Mesenchymal stem cell (in vitro differentiated cells and primary cell): ENCODE results near the gene PCDHGA1.
A peak's percentile ranks its signal among the peaks of the same experiment; 100 is the strongest.

Experiments used
- DNase-seq: peaks from one replicate; pipeline ENCODE4 v3.0.0-alpha.2; 2013
- H2AFZ ChIP-seq: one replicate; pipeline ENCODE4 v1.6.1; 2013; ENCODE audit warnings: low read depth, mild to moderate bottlenecking, control low read depth, inconsistent platforms, low read length, moderate library complexity
- H2AK5ac ChIP-seq: 2 replicates; pipeline ENCODE4 v1.6.1; 2013; ENCODE audit warnings: low read length, moderate library complexity, mild to moderate bottlenecking, inconsistent platforms; ENCODE audit not compliant: severe bottlenecking
- H2BK120ac ChIP-seq: one replicate; pipeline ENCODE4 v1.6.1; 2013; ENCODE audit warnings: low read depth, mild to moderate bottlenecking, inconsistent platforms, low read length, moderate library complexity
- H2BK12ac ChIP-seq, 2 experiments: one replicate each; pipeline ENCODE4 v1.6.1; 2013; ENCODE audit warnings: inconsistent platforms in 2 of 2, low read length in 2 of 2, mild to moderate bottlenecking in 2 of 2, moderate library complexity in 2 of 2, control low read depth in 1 of 2
- H2BK15ac ChIP-seq: one replicate; pipeline ENCODE4 v1.6.1; 2013; ENCODE audit warnings: mild to moderate bottlenecking, low read depth, inconsistent platforms; ENCODE audit not compliant: poor library complexity, severe bottlenecking
- H2BK5ac ChIP-seq: 2 replicates; pipeline ENCODE4 v1.6.1; 2013; ENCODE audit warnings: low read depth, mild to moderate bottlenecking, low read length, control low read depth, inconsistent platforms; ENCODE audit not compliant: poor library complexity, severe bottlenecking
- H3K14ac ChIP-seq, 2 experiments: one replicate each; pipeline ENCODE4 v1.6.1; 2013; ENCODE audit warnings: inconsistent platforms in 2 of 2, low read length in 2 of 2, control low read depth in 1 of 2, mild to moderate bottlenecking in 1 of 2, moderate library complexity in 1 of 2
- H3K18ac ChIP-seq, 2 experiments: one replicate each; pipeline ENCODE4 v1.6.1; 2013; ENCODE audit warnings: inconsistent platforms in 2 of 2, low read length in 2 of 2, control low read depth in 1 of 2, low read depth in 1 of 2, mild to moderate bottlenecking in 1 of 2
- H3K23ac ChIP-seq, 2 experiments: one replicate each; pipeline ENCODE4 v1.6.1; 2013; ENCODE audit warnings: inconsistent platforms in 2 of 2, low read length in 2 of 2, mild to moderate bottlenecking in 2 of 2, moderate library complexity in 2 of 2, control low read depth in 1 of 2
- H3K27ac ChIP-seq: 2 replicates; pipeline ENCODE4 v1.5.1; 2013; ENCODE audit warnings: mild to moderate bottlenecking, moderate library complexity, low read length, control low read depth, inconsistent platforms; ENCODE audit not compliant: poor library complexity, severe bottlenecking
- H3K27me3 ChIP-seq, 2 experiments: 2 replicates each; pipeline versions ENCODE4 v1.6.1 to v1.7.0; 2013; ENCODE audit warnings: low read length in 2 of 2, mild to moderate bottlenecking in 2 of 2, moderate library complexity in 2 of 2, control low read depth in 1 of 2, inconsistent platforms in 1 of 2; ENCODE audit not compliant: control insufficient read depth in 1 of 2, insufficient read depth in 1 of 2
- H3K36me3 ChIP-seq, 2 experiments: 2 replicates each; pipeline versions ENCODE4 v1.6.1 to v1.7.0; 2013; ENCODE audit warnings: low read length in 2 of 2, control low read depth in 1 of 2, inconsistent platforms in 1 of 2, low read depth in 1 of 2, mild to moderate bottlenecking in 1 of 2; ENCODE audit not compliant: insufficient read depth in 2 of 2, control insufficient read depth in 1 of 2
- H3K4ac ChIP-seq, 2 experiments: one replicate each; pipeline ENCODE4 v1.6.1; 2013; ENCODE audit warnings: inconsistent platforms in 2 of 2, low read length in 2 of 2, mild to moderate bottlenecking in 2 of 2, moderate library complexity in 2 of 2, control low read depth in 1 of 2, low read depth in 1 of 2
- H3K4me1 ChIP-seq: 2 replicates; pipeline ENCODE4 v1.6.1; 2013; ENCODE audit warnings: low read depth, low read length, control low read depth; ENCODE audit not compliant: control insufficient read depth, insufficient read depth
- H3K4me2 ChIP-seq: 2 replicates; pipeline ENCODE4 v1.6.1; 2013; ENCODE audit warnings: low read length, mild to moderate bottlenecking, inconsistent platforms; ENCODE audit not compliant: poor library complexity, severe bottlenecking
- H3K4me3 ChIP-seq, 2 experiments: 2 replicates each; pipeline versions ENCODE4 v1.5.1 to v1.7.0; 2013; ENCODE audit warnings: low read length in 2 of 2, mild to moderate bottlenecking in 2 of 2, control low read depth in 1 of 2, low read depth in 1 of 2; ENCODE audit not compliant: insufficient read depth in 1 of 2
- H3K79me1 ChIP-seq: replicated peaks from 2 replicates; pipeline ENCODE4 v1.6.1; 2013; ENCODE audit warnings: mild to moderate bottlenecking, control low read depth, low read length, inconsistent platforms; ENCODE audit not compliant: poor library complexity, severe bottlenecking
- H3K9ac ChIP-seq: 2 replicates; pipeline ENCODE4 v1.7.0; 2013; ENCODE audit warnings: mild to moderate bottlenecking, low read length, moderate library complexity
- H3K9me3 ChIP-seq: 2 replicates; pipeline ENCODE4 v1.7.0; 2013; ENCODE audit warnings: mild to moderate bottlenecking, low read length; ENCODE audit not compliant: control insufficient read depth
- H4K8ac ChIP-seq: one replicate; pipeline ENCODE4 v1.6.1; 2013; ENCODE audit warnings: inconsistent platforms, mild to moderate bottlenecking, low read length, moderate library complexity
- H4K91ac ChIP-seq: one replicate; pipeline ENCODE4 v1.6.1; 2013; ENCODE audit warnings: mild to moderate bottlenecking, low read length, inconsistent platforms
- WGBS: methylation state at CpG from one replicate; pipeline ENCODE4 v1.1.7; 2013; ENCODE audit warnings: mixed read lengths; 5-methylcytosine and 5-hydroxymethylcytosine counted together

PCDHGA1 gene

DNA sequence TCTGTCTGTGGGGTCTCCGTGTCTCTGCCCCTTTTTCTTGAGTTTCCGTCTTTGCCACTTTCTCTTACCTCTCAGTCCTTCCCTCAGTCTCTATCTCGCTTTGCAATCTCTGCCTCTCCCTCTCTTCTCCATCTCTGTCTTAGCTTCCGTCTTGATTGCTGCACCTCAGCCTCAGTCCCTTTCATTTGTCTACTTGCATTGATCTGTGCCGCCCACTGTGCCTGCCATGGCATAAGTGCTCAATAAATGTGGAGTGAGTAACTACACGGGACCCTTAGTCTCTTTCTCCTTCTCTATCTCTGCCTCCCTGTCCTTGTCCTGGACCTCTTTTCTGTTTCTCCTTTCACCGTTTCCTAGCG lies 165.1 kb downstream of the PCDHGA1 start:
- DNase-seq: no peak
- Histone ChIP-seq H3K27me3 (no peaks in the 10 kb centered on the region), H2BK15ac (no peak overlapping the region), H3K9me3 (no peaks in the 10 kb centered on the region), H3K4me2 (peak overlapping the region; percentile 31), H3K4me3 (no peak overlapping the region), H3K4ac (no peak overlapping the region), H3K36me3 (peaks cover 35 to 63% of the 10 kb centered on the region in 2 experiments), H2BK12ac (peak overlapping the region in 1 of 2 experiments; percentile 28), H3K4me1 (peaks cover 34% of the 10 kb centered on the region), H3K23ac (no peak overlapping the region), H3K79me1 (peaks cover 35% of the 10 kb centered on the region), H3K9ac (no peak overlapping the region), H2AK5ac (peak overlapping the region; percentile 29), H2AFZ (no peak overlapping the region), H3K18ac (peak overlapping the region in 1 of 2 experiments; percentile 73), H2BK5ac (peak overlapping the region; percentile 10), H4K8ac (peak overlapping the region; percentile 45), H3K14ac (peak overlapping the region in 1 of 2 experiments; percentile 26), H3K27ac (peak overlapping the region; percentile 70), H4K91ac (peak overlapping the region; percentile 43), H2BK120ac (no peak overlapping the region)
- 60% methylated on average over 8 of the region's 8 CpGs for WGBS

DNA sequence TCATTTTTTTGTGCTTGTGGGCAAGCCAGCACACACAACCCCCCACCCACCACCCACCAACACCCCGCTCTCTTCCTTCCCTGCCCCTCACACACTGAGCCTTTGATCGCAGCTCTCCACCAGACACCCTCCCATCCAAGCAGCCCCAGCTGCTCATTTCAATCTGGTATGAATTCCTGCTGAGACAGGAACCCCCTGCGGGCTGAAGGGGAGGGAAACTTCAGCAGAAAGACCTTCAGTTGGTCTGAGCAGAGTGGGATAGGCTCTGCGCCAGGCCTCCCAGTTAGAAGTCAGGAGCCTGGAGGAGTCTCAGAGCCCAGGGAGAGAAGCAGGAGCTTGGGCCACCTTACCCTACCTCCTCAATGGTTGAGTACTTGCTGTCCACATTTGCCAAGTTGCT lies 165.7 kb downstream of the PCDHGA1 start:
- H3K9ac ChIP-seq: no peak overlapping the region
- DNase-seq: no peak
- H2BK15ac ChIP-seq: no peak overlapping the region
- H2BK12ac ChIP-seq: no peak overlapping the region
- H3K14ac ChIP-seq: no peak overlapping the region
- peak overlapping the region in 1 of 2 experiments; percentile 27 for H3K23ac ChIP-seq
- no peak overlapping the region for H3K4ac ChIP-seq
- H2AFZ ChIP-seq: no peak overlapping the region
- no peak overlapping the region for H2AK5ac ChIP-seq
- H3K27ac ChIP-seq: peak overlapping the region; percentile 70
- H3K27me3 ChIP-seq: no peaks in the 10 kb centered on the region
- peak overlapping the region; percentile 14 for H4K8ac ChIP-seq
- peaks cover 33% of the 10 kb centered on the region for H3K4me1 ChIP-seq
- no peak overlapping the region for H3K4me3 ChIP-seq
- H3K36me3 ChIP-seq: peaks cover 29 to 60% of the 10 kb centered on the region in 2 experiments
- H2BK120ac ChIP-seq: no peak overlapping the region
- H4K91ac ChIP-seq: no peak overlapping the region
- H3K9me3 ChIP-seq: no peaks in the 10 kb centered on the region
- 46% methylated on average over 4 of the region's 4 CpGs for WGBS
- peaks cover 33% of the 10 kb centered on the region for H3K79me1 ChIP-seq
- H3K4me2 ChIP-seq: peak overlapping the region; percentile 39
- peak overlapping the region in 1 of 2 experiments; percentile 30 for H3K18ac ChIP-seq
- H2BK5ac ChIP-seq: no peak overlapping the region

DNA sequence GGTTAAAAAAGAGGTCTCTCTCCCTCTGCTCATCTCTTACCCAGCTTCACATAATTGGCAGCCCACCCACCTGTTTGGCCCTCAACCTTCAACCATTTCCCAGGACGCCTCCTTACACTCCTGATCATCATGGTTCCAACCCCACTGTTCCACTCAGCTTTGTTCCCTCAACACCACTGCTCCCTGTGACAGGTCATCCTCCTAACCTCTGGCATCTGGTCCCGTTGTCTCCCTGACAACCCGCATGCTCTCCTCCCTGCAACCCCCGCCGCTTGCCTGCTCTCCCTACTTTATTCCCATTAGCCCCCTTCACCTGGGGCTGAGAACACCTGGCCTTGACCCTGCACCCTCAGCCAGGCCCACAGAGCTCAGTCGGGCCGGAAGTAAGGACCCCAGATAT lies 171.4 kb downstream of the PCDHGA1 start:
- Histone ChIP-seq H3K4me1 (peaks cover 13% of the 10 kb centered on the region), H3K27ac (no peak overlapping the region), H3K27me3 (no peaks in the 10 kb centered on the region), H4K91ac (no peak overlapping the region), H2BK120ac (no peak overlapping the region), H3K36me3 (peaks cover 40 to 84% of the 10 kb centered on the region in 2 experiments), H4K8ac (no peak overlapping the region), H3K4me3 (no peak overlapping the region), H3K9ac (no peak overlapping the region), H3K4me2 (no peak overlapping the region), H2AK5ac (no peak overlapping the region), H3K23ac (no peak overlapping the region), H2BK5ac (no peak overlapping the region), H3K18ac (no peak overlapping the region), H2AFZ (no peak overlapping the region), H2BK12ac (no peak overlapping the region), H3K4ac (no peak overlapping the region), H3K14ac (no peak overlapping the region), H3K9me3 (no peaks in the 10 kb centered on the region), H3K79me1 (peaks cover 47% of the 10 kb centered on the region), H2BK15ac (no peak overlapping the region)
- WGBS: 77% methylated on average over 5 of the region's 7 CpGs
- no peak for DNase-seq

DNA sequence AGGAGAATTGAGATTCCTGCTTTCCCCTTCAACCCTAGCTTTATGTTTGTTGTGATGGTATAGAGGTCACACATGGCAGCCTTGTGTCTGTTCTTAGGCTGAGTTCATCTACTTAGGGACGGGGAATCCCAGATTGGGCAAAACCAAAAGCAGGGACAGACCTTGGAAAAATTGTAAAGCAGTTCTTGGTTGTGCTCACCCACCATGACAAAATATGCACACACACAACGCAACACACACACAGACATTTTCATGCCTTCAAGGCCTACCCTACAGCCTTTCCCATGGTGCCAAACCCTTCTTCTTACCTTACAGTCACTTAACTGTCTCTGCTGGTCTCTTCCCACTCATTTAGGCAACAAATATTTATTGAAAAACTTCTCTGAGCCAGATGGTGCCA lies 173.4 kb downstream of the PCDHGA1 start:
- Histone ChIP-seq H3K27me3 (no peaks in the 10 kb centered on the region), H3K4me3 (no peak overlapping the region), H3K4me2 (no peak overlapping the region), H2AFZ (no peak overlapping the region), H2BK5ac (no peak overlapping the region), H3K27ac (no peak overlapping the region), H2BK15ac (no peak overlapping the region), H3K79me1 (peaks cover 40% of the 10 kb centered on the region), H2BK120ac (no peak overlapping the region), H3K9me3 (no peaks in the 10 kb centered on the region), H3K18ac (no peak overlapping the region), H3K4me1 (peaks cover 22% of the 10 kb centered on the region), H4K91ac (no peak overlapping the region), H3K9ac (no peak overlapping the region), H3K4ac (no peak overlapping the region), H3K36me3 (peaks cover 32 to 73% of the 10 kb centered on the region in 2 experiments), H4K8ac (no peak overlapping the region), H3K23ac (no peak overlapping the region), H3K14ac (no peak overlapping the region), H2AK5ac (no peak overlapping the region), H2BK12ac (no peak overlapping the region)
- 93% methylated on average over 2 of the region's 2 CpGs for WGBS
- no peak for DNase-seq
